ENCODE measurements around the gene MYOCOS. TPM values are rescaled to one million over a fixed set of nuclear protein-coding genes. Genes with fewer than 3 reads are reported as not detected.

The MYOCOS gene
- total RNA-seq, 4 donors from 2014 or later = not detected

- H3K4me3 ChIP-seq = no peak overlapping the region
- 99% methylated on average over 28 of the region's 28 CpGs; no CpG with 5 or more reads in 1 of the 2 donors for WGBS, 2 donors (ENCODE audit: low coverage in 1 of 2)
- no peak for DNase-seq
- no peaks in the 10 kb centered on the region for H3K27me3 ChIP-seq
- no peaks in the 10 kb centered on the region for H3K9me3 ChIP-seq
- no peak overlapping the region for H3K27ac ChIP-seq
- TF ChIP-seq CTCF (IDR thresholded peaks at IDR 0.05) (no peak), POLR2AphosphoS5 (IDR thresholded peaks at IDR 0.05) (no peak), POLR2A (IDR thresholded peaks at IDR 0.05) (no peak), EP300 (IDR thresholded peaks at IDR 0.05; ENCODE audit: low read depth) (no peak)
- intact Hi-C loops (cut with DNase I; ENCODE audit: low total_unique reads) = no loop called here
- in situ Hi-C loops (cut with MboI; ENCODE audit: low pct_ligation_motif_present in 1 of 4, low pct_unique_long_range_greater_than_20kb in 1 of 4, low sequenced_read_pairs in 3 of 4) = no loop called here
- peaks cover 0 to 8% (median 2%) of the 10 kb centered on the region in 4 donors for H3K4me1 ChIP-seq
- H3K36me3 ChIP-seq = no peaks in the 10 kb centered on the region
Observed at GRCh38 chr1:171670739-171671138, 48.7 kb downstream of the MYOCOS start.

- peaks cover 0 to 8% (median 2%) of the 10 kb centered on the region in 4 donors for H3K4me1 ChIP-seq
- H3K27ac ChIP-seq = peak overlapping the region in 2 of 4 donors; percentile 24 to 54
- no peaks in the 10 kb centered on the region for H3K36me3 ChIP-seq
- no peak overlapping the region for H3K4me3 ChIP-seq
- WGBS, 2 donors (ENCODE audit: low coverage in 1 of 2) = 47 to 51% methylated on average over 3 of the region's 3 CpGs
- H3K9me3 ChIP-seq = no peaks in the 10 kb centered on the region
- in situ Hi-C loops (cut with MboI; ENCODE audit: low pct_ligation_motif_present in 1 of 4, low pct_unique_long_range_greater_than_20kb in 1 of 4, low sequenced_read_pairs in 3 of 4) = no loop called here
- no peaks in the 10 kb centered on the region for H3K27me3 ChIP-seq
- intact Hi-C loops (cut with DNase I; ENCODE audit: low total_unique reads) = no loop called here
- no peak for DNase-seq
- TF ChIP-seq POLR2A (IDR thresholded peaks at IDR 0.05) (no peak), POLR2AphosphoS5 (IDR thresholded peaks at IDR 0.05) (no peak), EP300 (IDR thresholded peaks at IDR 0.05; ENCODE audit: low read depth) (no peak), CTCF (IDR thresholded peaks at IDR 0.05) (no peak)
Observed at GRCh38 chr1:171674431-171675405, 52.7 kb downstream of the MYOCOS start.

Other genes with a start within 250 kb of the MYOCOS start
- 100 to 1,000 TPM in 2 of 4 donors, 10 to 100 TPM in 2; 61.7 to 125 (median 94.9) TPM for gene PRRC2C, start 136.7 kb upstream of the MYOCOS start, total RNA-seq
- 1 to 10 TPM in 3 of 4 donors, under 1 TPM in 1; 0.40 to 7.6 (median 2.5) TPM for gene MYOC, start 30.4 kb downstream of the MYOCOS start, total RNA-seq
- 10 to 100 TPM in 1 of 4 donors, 1 to 10 TPM in 3; 6.0 to 14.3 (median 9.4) TPM for gene VAMP4, start 119.8 kb downstream of the MYOCOS start, total RNA-seq
- gene METTL13, start 159.4 kb downstream of the MYOCOS start, total RNA-seq = 10 to 100 TPM; 10.5 to 80.8 (median 25.8) TPM
- gene DNM3, start 219.3 kb downstream of the MYOCOS start, total RNA-seq = 1 to 10 TPM in 2 of 4 donors, not detected in 2; 2.7 to 3.3 TPM